Measurements from ENCODE around the gene PRKD1. TPM values are rescaled to one million over a fixed set of nuclear protein-coding genes. Genes with fewer than 3 reads are reported as not detected.

The PRKD1 gene
- total RNA-seq, 3 donors from 2014 or later (not counting 1 experiment from before 2014, with no cell fraction given): not detected

DNA sequence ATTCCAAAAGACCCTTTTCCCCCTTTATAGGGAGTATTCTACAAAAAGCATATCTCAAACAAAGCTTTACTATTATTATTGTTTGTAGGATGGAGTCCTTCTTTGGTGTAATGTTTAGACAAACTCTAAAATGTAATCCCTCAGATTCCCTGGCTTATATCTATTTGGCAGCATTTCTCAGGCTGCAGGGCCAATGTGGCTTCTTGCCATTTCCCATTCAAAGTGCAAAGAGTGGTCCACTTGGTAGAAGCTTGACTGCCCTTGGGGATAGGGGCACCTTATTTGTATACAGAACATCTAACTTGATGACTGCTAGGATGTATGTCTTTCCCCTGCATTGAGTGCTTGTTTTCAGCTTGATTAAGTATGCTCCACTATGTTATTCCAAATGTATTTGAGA, 242.7 kb downstream of the PRKD1 start:
- no peak overlapping the region for H3K27ac Mint-ChIP-seq
- H3K4me1 ChIP-seq (ENCODE audit: control insufficient read depth, insufficient read depth, low read length): no peaks in the 10 kb centered on the region
- intact Hi-C loops (cut with micrococcal nuclease): no loop called here
- ATAC-seq (no peak), DNase-seq (no peak)
- no peak overlapping the region for H3K4me3 Mint-ChIP-seq
- H3K36me3 Mint-ChIP-seq: no peaks in the 10 kb centered on the region
- no peaks in the 10 kb centered on the region for H3K9me3 ChIP-seq (ENCODE audit: control insufficient read depth, insufficient read depth, low read length)
- no peaks in the 10 kb centered on the region for H3K27me3 Mint-ChIP-seq (ENCODE audit: low read depth in 2 of 2)
- no peaks in the 10 kb centered on the region for H3K27me3 ChIP-seq (ENCODE audit: control insufficient read depth, insufficient read depth, low read length)
- TF ChIP-seq, protein P1, sequence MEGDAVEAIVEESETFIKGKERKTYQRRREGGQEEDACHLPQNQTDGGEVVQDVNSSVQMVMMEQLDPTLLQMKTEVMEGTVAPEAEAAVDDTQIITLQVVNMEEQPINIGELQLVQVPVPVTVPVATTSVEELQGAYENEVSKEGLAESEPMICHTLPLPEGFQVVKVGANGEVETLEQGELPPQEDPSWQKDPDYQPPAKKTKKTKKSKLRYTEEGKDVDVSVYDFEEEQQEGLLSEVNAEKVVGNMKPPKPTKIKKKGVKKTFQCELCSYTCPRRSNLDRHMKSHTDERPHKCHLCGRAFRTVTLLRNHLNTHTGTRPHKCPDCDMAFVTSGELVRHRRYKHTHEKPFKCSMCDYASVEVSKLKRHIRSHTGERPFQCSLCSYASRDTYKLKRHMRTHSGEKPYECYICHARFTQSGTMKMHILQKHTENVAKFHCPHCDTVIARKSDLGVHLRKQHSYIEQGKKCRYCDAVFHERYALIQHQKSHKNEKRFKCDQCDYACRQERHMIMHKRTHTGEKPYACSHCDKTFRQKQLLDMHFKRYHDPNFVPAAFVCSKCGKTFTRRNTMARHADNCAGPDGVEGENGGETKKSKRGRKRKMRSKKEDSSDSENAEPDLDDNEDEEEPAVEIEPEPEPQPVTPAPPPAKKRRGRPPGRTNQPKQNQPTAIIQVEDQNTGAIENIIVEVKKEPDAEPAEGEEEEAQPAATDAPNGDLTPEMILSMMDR (IDR thresholded peaks at IDR 0.05): no peak
- H3K27ac ChIP-seq (ENCODE audit: low read length): no peak overlapping the region
- H3K4me3 ChIP-seq (ENCODE audit: low read length): no peak overlapping the region
- no peaks in the 10 kb centered on the region for H3K36me3 ChIP-seq (ENCODE audit: control insufficient read depth, insufficient read depth, low read length)
- H3K4me1 Mint-ChIP-seq: no peaks in the 10 kb centered on the region
- peaks cover 20 to 21% of the 10 kb centered on the region in 2 donors for H3K9me3 Mint-ChIP-seq

DNA sequence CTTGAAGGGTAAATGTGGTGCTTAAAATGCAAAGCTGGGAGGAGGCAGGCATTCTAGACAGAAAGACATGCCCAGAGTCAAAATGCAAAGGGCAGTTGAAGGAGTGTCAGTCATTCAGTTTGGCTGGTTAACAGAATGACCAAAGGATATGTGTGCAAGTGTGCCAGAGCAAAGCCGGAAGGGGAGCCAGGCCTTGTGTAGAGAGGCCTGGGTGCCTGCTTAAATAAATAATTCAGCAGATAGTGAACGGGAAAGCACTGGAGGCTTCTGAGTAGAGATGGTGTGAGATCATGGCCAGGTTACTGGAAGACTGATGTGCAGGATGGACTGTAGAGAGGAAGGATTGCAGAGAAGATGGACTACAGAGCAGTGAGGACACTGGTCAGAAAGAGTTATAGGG, 244.9 kb downstream of the PRKD1 start:
- H3K27ac Mint-ChIP-seq: no peak overlapping the region
- H3K4me3 ChIP-seq (ENCODE audit: low read length): no peak overlapping the region
- no peaks in the 10 kb centered on the region for H3K36me3 Mint-ChIP-seq
- H3K9me3 ChIP-seq (ENCODE audit: control insufficient read depth, insufficient read depth, low read length): no peaks in the 10 kb centered on the region
- H3K36me3 ChIP-seq (ENCODE audit: control insufficient read depth, insufficient read depth, low read length): no peaks in the 10 kb centered on the region
- H3K27ac ChIP-seq (ENCODE audit: low read length): no peak overlapping the region
- H3K27me3 ChIP-seq (ENCODE audit: control insufficient read depth, insufficient read depth, low read length): no peaks in the 10 kb centered on the region
- H3K4me3 Mint-ChIP-seq: no peak overlapping the region
- H3K27me3 Mint-ChIP-seq (ENCODE audit: low read depth in 2 of 2): no peaks in the 10 kb centered on the region
- WGBS (ENCODE audit: insufficient coverage): 78% methylated on average over 2 of the region's 2 CpGs
- intact Hi-C loops (cut with micrococcal nuclease): no loop called here
- TF ChIP-seq, protein P1 (IDR thresholded peaks at IDR 0.05): no peak
- H3K4me1 ChIP-seq (ENCODE audit: control insufficient read depth, insufficient read depth, low read length): no peaks in the 10 kb centered on the region
- ATAC-seq (no peak), DNase-seq (no peak)
- peaks cover 17 to 20% of the 10 kb centered on the region in 2 donors for H3K9me3 Mint-ChIP-seq
- H3K4me1 Mint-ChIP-seq: no peaks in the 10 kb centered on the region

DNA sequence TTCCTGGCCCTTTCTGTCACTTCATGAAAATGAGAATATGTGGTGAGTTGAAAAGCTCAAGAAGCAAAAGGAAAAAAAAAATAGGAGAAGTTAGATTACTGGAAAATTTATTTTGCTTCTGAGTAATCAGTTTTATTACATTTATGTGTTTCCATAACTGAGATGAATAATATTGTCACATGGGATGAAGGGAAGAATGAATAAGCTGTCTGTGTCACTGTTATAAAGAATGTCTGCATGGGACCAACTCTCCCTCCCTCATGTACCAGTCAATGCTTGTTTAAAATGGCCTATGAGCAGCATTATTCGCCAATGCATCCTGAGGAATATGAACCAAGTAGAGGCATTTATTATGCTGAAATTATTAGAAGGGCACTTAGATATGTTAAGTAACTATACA, 246.3 kb downstream of the PRKD1 start:
- no peak overlapping the region for H3K27ac Mint-ChIP-seq
- intact Hi-C loops (cut with micrococcal nuclease): no loop called here
- H3K4me1 ChIP-seq (ENCODE audit: control insufficient read depth, insufficient read depth, low read length): no peaks in the 10 kb centered on the region
- no peaks in the 10 kb centered on the region for H3K27me3 ChIP-seq (ENCODE audit: control insufficient read depth, insufficient read depth, low read length)
- H3K4me3 Mint-ChIP-seq: no peak overlapping the region
- TF ChIP-seq, protein P1 (IDR thresholded peaks at IDR 0.05): no peak
- DNase-seq: no peak
- no CpG with 5 or more reads among the region's 1 CpG for WGBS (ENCODE audit: insufficient coverage)
- no peak for ATAC-seq
- no peaks in the 10 kb centered on the region for H3K36me3 ChIP-seq (ENCODE audit: control insufficient read depth, insufficient read depth, low read length)
- no peak overlapping the region for H3K27ac ChIP-seq (ENCODE audit: low read length)
- no peak overlapping the region for H3K4me3 ChIP-seq (ENCODE audit: low read length)
- H3K9me3 ChIP-seq (ENCODE audit: control insufficient read depth, insufficient read depth, low read length): no peaks in the 10 kb centered on the region
- no peaks in the 10 kb centered on the region for H3K27me3 Mint-ChIP-seq (ENCODE audit: low read depth in 2 of 2)
- H3K9me3 Mint-ChIP-seq: peaks cover 15 to 19% of the 10 kb centered on the region in 2 donors
- no peaks in the 10 kb centered on the region for H3K36me3 Mint-ChIP-seq
- H3K4me1 Mint-ChIP-seq: no peaks in the 10 kb centered on the region

DNA sequence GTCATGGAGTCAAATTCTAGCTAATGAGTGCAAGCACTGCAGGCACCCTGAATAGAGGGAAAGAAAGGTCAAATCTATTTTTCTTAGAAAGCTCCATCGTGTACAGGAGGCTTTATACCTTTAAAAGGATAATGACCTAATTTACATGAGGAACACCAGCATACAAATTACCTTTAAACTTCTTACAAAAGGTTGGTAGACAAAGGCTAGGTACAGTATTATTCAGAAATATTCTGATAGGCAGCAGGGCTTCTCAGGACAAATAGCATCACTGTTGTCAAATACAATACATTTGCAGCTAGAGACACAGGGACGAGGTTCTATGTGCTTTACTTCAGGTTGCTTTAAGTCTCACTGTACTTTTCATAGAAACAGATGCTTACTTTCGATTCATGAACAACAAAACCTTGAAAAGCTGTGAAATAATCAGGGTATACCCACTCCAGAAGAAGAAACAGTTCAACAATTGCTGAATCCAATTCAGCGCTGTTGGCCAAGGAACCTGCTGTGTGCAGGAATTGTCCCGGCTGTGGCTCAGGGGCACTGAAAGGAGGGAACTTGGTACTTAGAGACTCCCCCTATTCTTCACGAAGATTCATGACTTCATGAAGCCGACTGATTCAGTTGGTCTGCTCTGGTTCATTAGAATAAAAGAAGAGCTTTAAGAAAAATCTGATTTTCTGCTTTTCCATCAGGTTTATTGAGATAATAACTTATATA, 252.9 kb downstream of the PRKD1 start:
- Mint-ChIP-seq H3K4me3 (no peak overlapping the region), H3K36me3 (no peaks in the 10 kb centered on the region), H3K4me1 (no peaks in the 10 kb centered on the region), H3K27me3 (ENCODE audit: low read depth in 2 of 2) (no peaks in the 10 kb centered on the region), H3K9me3 (peaks cover 9 to 11% of the 10 kb centered on the region in 2 donors), H3K27ac (no peak overlapping the region)
- Histone ChIP-seq H3K4me3 (ENCODE audit: low read length) (no peak overlapping the region), H3K9me3 (ENCODE audit: control insufficient read depth, insufficient read depth, low read length) (no peaks in the 10 kb centered on the region), H3K4me1 (ENCODE audit: control insufficient read depth, insufficient read depth, low read length) (no peaks in the 10 kb centered on the region), H3K27me3 (ENCODE audit: control insufficient read depth, insufficient read depth, low read length) (no peaks in the 10 kb centered on the region), H3K36me3 (ENCODE audit: control insufficient read depth, insufficient read depth, low read length) (no peaks in the 10 kb centered on the region), H3K27ac (ENCODE audit: low read length) (no peak overlapping the region)
- ATAC-seq: no peak
- TF ChIP-seq, protein P1 (IDR thresholded peaks at IDR 0.05): no peak
- 80% methylated on average over 6 of the region's 7 CpGs for WGBS (ENCODE audit: insufficient coverage)
- intact Hi-C loops (cut with micrococcal nuclease): no loop called here
- DNase-seq: no peak
